Amniotic epithelial cell (primary cell): ENCODE measurements around the gene FBXO17.
A peak's percentile ranks its signal among the peaks of the same experiment; 100 is the strongest.

ENCODE experiments used
- DNase-seq: peaks from one replicate; pipeline ENCODE4 v3.0.0-alpha.2; 2010; ENCODE audit warnings: low read depth

The FBXO17 gene

DNA sequence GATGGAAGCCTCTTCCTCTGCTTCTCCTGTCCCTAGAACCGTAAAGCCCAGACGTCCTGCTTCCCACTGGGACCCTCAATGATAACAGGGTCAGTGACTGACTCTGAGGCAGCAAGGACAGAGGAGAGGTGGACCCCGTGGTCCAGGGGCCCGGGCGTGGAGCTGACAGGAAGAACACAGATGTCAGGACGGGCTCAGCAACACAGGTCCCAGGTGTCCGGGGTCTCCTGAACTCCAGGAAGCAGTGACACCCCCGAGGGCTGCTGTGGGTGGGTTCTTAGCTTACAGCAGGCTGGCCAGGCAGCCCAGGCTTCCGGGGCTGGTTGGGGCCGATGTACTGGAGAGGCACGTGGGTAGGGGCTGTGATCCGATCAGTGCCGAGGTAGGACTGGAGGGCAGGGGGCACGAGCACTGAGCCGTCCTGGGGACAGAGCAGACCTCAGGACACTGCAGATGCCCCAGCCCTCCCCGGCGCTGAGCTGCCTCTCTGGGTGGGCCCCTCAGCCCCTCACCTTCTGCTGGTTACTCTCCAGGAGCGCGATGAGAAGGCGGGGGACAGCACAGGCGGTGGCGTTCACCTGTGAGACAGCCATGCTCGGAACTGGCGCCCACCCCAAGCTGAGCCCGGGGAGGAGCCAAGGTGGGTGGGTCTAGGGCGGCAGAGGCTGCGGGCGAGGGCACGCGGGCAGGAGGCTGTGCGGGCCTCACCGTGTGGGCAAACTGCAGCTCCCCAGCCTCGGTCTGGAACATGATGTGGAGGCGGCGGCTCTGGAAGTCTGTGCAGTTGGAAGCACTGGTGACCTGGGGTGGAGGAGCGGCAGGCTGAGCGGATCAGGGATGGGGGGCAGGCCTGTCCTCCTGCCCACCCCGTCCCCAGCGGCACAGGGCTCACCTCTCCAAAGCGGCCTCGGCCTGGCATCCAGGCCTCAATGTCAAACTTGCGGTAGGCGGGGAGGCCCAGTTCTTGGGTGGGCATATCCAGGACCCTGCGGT is 59.9 kb downstream of the FBXO17 start:
- no peak for DNase-seq

GRCh38 chr19:38913958-38914357 is 61.6 kb downstream of the FBXO17 start:
- no peak for DNase-seq

GRCh38 chr19:38912600-38913514 is 62.7 kb downstream of the FBXO17 start:
- peak; percentile 13 for DNase-seq

- no peak for DNase-seq
These were observed 64.0 kb downstream of the FBXO17 start for GRCh38 chr19:38911388-38912001.

DNA sequence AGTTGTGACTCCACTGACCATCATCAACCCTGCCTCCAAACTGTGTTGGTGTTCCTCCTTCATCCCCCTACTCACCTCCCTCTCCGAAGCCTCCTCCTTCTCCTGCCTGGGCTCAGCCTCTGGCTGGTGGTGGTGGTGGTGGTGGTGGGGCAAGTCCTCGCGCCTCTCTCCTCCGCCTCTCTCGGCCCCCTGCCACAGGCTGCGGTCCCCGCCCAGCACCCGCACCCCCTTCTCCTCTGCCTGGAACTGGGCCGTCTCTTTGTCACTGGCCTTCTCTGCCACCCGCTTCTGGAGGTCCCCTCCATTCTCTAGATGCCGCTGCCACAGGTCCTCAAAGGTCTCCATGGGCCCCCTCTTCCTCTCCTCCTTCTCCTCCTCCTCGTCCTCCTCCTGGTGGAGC is 65.1 kb downstream of the FBXO17 start:
- DNase-seq, result no peak

DNA sequence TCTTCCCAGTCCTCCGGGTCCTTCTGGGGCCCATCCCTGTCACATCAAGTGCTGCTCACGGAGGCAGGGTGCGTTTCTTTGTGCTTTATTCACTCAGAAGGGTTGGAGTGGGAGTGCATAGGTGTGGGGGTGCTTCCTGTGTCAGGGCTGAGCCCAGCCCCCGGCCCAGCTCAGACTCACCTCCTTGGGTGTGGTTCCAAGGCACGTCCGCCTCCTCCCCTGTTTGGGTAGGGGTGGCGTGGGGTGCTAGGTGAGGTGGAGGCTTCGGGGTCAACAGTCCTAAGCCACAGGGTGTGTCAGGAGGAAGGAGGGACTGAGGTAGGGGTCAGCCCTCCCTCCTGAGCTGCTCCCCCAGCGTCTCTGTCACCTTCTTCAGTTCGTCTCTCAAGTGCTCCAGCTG is 66.6 kb downstream of the FBXO17 start:
- no peak for DNase-seq

DNA sequence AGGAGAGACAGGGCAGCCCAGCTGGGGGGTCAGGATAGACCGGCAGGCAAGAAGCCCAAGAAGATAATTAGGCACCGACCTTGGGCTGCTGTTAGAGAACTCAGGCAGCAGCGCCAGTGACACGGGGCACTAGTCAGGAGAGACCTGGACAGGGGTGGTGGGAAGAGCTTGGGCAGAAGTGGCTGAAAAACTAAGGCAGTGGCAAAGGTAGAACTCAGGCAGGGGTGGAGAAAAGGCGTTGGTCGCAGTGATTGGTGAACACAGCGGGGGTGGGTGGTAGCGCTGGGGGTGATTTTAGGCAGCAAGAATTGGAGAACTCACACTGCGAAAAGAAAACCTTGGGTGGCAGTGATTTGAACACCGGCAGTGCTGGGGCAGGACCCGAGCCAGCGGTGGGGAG is 67.9 kb downstream of the FBXO17 start:
- no peak for DNase-seq

DNA sequence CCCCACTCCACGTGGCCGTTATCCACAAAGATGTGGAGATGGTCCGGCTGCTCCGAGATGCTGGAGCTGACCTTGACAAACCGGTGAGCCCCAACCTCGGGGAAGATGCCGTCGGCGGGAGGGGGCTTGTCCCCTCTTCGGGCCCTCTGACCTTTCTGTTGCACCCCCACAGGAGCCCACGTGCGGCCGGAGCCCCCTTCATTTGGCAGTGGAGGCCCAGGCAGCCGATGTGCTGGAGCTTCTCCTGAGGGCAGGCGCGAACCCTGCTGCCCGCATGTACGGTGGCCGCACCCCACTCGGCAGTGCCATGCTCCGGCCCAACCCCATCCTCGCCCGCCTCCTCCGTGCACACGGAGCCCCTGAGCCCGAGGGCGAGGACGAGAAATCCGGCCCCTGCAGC is 68.3 kb downstream of the FBXO17 start:
- no peak for DNase-seq

DNA sequence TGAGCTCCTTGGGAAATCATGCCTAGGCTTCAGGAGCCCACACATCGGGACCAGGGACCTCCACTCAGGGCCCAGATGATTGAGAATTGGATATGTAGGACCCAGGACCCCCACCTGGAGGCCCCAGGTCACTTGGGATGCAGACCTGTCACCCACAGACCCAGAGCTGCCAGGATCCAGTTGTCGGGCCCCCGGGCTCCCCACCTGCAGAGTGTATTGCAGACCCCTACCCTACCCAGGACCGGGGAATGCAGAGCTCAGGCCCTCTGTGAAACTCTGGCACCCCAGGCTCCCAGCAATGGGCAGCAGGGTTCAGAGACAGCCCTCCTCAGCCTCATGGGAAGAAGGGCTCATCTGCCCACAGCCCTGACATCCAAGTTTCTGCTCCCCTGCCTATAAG is 69.9 kb downstream of the FBXO17 start:
- DNase-seq, result no peak

DNA sequence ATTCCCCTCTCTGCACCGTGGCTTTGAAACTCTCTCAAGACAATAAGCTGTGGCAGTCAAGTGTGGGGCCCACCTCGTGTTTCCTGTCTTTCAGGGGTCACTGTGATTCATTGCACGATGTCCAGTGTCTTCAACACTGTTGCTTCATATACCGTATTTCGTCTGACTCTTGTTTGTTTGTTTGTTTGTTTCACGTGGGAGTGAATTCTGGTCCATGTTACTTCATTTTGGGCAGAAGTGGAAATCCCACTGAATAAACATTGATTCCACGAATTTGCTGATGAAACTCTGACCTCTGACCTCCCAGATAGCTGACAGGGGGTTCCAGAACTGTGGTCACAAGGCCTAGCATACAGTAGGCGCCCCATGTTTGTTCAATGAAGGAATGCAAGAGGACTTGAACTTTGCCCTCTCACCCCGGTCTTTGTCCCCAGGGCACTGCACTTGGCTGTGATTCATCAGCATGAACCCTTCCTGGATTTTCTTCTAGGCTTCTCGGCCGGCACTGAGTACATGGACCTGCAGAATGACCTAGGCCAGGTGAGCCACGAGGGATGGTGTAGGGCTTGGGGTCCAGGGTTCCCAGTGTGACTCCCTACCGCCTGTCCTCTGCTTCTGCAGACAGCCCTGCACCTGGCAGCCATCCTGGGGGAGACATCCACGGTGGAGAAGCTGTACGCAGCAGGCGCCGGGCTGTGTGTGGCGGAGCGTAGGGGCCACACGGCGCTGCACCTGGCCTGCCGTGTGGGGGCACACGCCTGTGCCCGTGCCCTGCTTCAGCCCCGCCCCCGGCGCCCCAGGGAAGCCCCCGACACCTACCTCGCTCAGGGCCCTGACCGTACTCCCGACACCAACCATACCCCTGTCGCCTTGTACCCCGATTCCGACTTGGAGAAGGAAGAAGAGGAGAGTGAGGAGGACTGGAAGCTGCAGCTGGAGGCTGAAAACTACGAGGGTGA is 70.7 kb downstream of the FBXO17 start:
- no peak for DNase-seq

DNA sequence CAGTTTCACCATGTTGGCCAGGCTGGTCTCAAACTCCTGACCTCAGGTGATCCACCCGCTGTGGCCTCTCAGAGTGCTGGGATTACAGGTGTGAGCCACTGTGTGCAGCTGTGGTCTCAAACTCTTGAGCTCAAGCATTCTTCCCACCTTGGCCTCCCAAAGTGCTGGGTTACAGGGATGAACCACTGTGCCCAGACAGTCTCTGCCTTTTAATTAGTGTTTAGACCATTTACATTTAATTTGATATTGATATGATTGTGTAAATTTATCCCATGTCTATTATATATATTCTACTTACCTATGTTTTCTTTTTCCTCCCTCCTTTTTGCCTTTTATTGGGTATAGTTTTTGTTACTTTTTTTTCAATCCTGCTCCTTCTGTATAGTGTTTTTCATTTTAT is 73.9 kb downstream of the FBXO17 start:
- DNase-seq, result no peak

- peak; percentile 60 for DNase-seq
These were observed 74.8 kb downstream of the FBXO17 start for GRCh38 chr19:38900743-38901190.

DNA sequence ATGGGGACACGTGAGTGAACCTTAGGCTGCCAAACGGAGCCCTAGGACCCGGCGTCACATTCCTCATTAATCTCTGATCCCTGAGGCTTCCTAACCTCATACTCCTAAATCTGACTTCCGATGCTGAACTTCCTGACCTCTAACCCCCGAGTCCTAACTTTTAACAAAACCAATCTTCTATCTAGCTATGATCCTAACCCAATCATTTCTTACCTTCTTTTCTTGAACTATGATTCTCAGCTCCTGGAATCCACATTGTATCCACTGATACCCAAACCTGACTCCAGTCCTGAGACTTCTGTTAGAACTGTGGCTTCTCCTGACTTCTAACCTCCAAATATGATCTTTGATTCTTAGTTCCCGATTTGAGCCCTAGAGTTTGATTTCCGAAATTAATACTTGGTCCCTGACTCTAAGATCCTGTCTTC is 75.3 kb downstream of the FBXO17 start:
- DNase-seq, result no peak

DNA sequence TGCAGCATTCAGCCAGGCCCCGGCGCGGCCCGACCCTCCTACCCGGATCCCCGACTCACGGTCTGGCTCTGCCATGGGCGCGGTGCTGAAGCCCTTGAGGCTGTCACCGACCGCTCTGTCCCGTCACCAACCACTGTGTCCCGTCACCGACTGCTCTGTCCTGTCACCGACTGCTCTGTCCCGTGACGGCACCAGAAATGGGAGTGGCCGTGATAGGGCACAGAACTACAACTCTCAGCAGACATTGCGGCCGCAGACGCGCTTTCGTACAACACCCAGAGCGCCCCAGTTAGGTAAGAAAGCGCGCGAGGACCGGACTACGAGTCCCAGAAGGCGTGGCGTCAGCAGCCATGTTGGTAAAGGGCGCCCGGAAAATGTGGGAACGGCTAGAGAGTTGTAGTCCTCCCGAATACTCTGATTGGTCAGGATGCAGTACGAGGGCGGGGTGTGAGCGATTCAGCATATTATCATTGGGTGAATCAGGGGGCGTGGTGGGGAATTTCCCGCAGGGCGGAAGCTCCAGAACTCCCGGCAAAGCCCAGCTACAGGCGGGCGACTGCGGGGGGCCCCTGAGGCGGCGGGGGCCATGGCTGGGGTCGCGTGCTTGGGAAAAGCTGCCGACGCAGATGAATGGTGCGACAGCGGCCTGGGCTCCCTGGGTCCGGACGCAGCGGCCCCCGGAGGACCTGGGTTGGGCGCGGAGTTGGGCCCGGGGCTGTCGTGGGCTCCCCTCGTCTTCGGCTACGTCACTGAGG is 75.9 kb downstream of the FBXO17 start, which contains the start of the genes NFKBIB and SIRT2:
TSS of gene NFKBIB (plus strand) at position 523 of the 755 bp plus-strand sequence. CDS start at position 587, 64 bp downstream.
TSS of gene SIRT2 (minus strand) at position 172 of the 755 bp plus-strand sequence. CDS start at position 75, 97 bp downstream.
- peak; percentile 99 for DNase-seq

GRCh38 chr19:38898788-38899446 is 76.6 kb downstream of the FBXO17 start:
- peak; percentile 20 for DNase-seq

DNA sequence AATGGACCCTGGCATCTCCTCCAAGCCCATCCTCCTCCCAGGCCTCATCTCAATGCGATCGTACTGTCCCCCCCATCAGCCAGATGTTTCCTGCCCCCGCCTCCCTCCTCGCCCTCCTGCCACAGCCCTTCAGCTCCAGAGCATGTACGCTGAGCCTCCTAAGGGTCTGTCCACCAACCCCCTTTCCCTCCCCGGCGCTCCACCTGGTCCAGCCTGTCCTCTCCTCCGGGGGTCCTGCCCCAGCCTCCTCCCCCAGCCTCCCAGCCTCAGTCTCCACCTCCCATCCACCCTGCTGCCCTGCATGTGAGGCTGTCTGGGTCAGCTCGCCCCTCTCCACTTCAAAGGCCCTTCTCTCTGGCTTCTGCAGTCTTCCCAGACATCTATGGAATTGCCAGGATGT is 80.6 kb downstream of the FBXO17 start:
- no peak for DNase-seq

- no peak for DNase-seq
These were observed 82.2 kb downstream of the FBXO17 start for GRCh38 chr19:38893341-38893771.

DNA sequence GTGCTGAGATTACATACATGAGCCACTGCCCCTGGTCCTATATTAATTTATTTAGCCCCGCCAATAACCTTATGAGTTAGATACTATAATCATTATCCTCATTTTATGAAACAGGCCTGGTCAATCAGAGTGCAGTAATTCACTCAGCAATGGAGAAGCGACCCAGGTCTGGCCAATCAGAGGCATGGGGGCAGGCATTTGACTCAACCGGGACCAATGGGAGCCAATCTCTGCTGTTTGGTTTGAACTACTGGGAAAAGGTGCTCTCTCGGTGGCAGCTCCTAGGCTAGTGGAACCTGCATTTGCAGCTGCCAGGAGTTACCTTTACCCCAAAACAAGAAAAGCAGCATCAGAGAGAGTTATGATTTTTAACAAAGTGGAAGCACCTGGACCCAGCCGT is 82.7 kb downstream of the FBXO17 start:
- no peak for DNase-seq

DNA sequence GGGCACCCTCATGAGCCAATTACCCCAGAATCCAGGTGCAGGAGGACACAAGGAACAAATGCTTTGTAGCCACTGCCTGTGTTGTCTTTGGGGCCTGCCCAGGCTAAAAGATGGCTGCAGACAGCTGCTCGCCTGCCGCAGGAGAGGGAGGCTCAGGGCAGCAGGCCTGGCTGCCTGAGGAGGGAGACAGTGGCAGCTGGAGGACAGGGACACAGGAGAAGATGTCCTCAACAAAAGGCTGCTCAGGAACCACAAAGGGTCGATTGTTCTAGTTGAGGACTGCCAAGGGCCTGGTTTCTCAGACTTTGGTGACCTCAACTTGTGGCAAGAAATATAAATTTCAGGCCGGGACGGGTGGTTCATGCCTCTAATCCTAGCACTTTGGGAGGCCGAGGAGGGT is 83.8 kb downstream of the FBXO17 start:
- DNase-seq, result no peak
